ENCODE results near the gene SYNE2. TPM values are rescaled to one million over a fixed set of nuclear protein-coding genes. Genes with fewer than 3 reads are reported as not detected.

Gene SYNE2
- total and polyA plus RNA-seq, 2 donors from 2014 or later = 65.9 to 461 TPM

GRCh38 chr14:63924375-63924774 is 71.6 kb downstream of the SYNE2 start:
- Histone ChIP-seq H3K27ac (ENCODE audit: low read depth in 2 of 2, low read length in 2 of 2) (peak overlapping the region in 1 of 2 donors; percentile 1), H3K4me1 (ENCODE audit: control insufficient read depth in 2 of 3, insufficient read depth in 2 of 3, low read depth in 1 of 3, low read length in 3 of 3) (peaks cover 4 to 17% (median 7%) of the 10 kb centered on the region in 3 donors), H3K9me3 (ENCODE audit: control insufficient read depth in 2 of 3, insufficient read depth in 1 of 3, low read length in 3 of 3) (no peaks in the 10 kb centered on the region), H3K9ac (ENCODE audit: low read length in 3 of 3) (no peak overlapping the region), H3K36me3 (ENCODE audit: control insufficient read depth in 2 of 3, insufficient read depth in 3 of 3, low read length in 3 of 3) (no peaks in the 10 kb centered on the region), H3K4me3 (ENCODE audit: low read length in 3 of 3) (no peak overlapping the region), H3K27me3 (ENCODE audit: control insufficient read depth, insufficient read depth, low read length) (no peaks in the 10 kb centered on the region)
- intact Hi-C loops (cut with DNase I) = no loop called here
- FAIRE-seq (no peak), DNase-seq (no peak)
- TF ChIP-seq, protein P1, sequence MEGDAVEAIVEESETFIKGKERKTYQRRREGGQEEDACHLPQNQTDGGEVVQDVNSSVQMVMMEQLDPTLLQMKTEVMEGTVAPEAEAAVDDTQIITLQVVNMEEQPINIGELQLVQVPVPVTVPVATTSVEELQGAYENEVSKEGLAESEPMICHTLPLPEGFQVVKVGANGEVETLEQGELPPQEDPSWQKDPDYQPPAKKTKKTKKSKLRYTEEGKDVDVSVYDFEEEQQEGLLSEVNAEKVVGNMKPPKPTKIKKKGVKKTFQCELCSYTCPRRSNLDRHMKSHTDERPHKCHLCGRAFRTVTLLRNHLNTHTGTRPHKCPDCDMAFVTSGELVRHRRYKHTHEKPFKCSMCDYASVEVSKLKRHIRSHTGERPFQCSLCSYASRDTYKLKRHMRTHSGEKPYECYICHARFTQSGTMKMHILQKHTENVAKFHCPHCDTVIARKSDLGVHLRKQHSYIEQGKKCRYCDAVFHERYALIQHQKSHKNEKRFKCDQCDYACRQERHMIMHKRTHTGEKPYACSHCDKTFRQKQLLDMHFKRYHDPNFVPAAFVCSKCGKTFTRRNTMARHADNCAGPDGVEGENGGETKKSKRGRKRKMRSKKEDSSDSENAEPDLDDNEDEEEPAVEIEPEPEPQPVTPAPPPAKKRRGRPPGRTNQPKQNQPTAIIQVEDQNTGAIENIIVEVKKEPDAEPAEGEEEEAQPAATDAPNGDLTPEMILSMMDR (IDR thresholded peaks at IDR 0.05; ENCODE audit: borderline replicate concordance, extremely low read depth, insufficient read depth) = no peak

GRCh38 chr14:63926641-63927040 is 73.8 kb downstream of the SYNE2 start:
- TF ChIP-seq, protein P1 (IDR thresholded peaks at IDR 0.05; ENCODE audit: borderline replicate concordance, extremely low read depth, insufficient read depth) = no peak
- DNase-seq = no peak
- Histone ChIP-seq H3K36me3 (ENCODE audit: control insufficient read depth in 2 of 3, insufficient read depth in 3 of 3, low read length in 3 of 3) (no peaks in the 10 kb centered on the region), H3K4me3 (ENCODE audit: low read length in 3 of 3) (no peak overlapping the region), H3K9me3 (ENCODE audit: control insufficient read depth in 2 of 3, insufficient read depth in 1 of 3, low read length in 3 of 3) (no peaks in the 10 kb centered on the region), H3K27me3 (ENCODE audit: control insufficient read depth, insufficient read depth, low read length) (no peaks in the 10 kb centered on the region), H3K27ac (ENCODE audit: low read depth in 2 of 2, low read length in 2 of 2) (no peak overlapping the region), H3K9ac (ENCODE audit: low read length in 3 of 3) (no peak overlapping the region), H3K4me1 (ENCODE audit: control insufficient read depth in 2 of 3, insufficient read depth in 2 of 3, low read depth in 1 of 3, low read length in 3 of 3) (peaks cover 4 to 15% (median 6%) of the 10 kb centered on the region in 3 donors)
- no peak for FAIRE-seq
- intact Hi-C loops (cut with DNase I) = no loop called here

DNA sequence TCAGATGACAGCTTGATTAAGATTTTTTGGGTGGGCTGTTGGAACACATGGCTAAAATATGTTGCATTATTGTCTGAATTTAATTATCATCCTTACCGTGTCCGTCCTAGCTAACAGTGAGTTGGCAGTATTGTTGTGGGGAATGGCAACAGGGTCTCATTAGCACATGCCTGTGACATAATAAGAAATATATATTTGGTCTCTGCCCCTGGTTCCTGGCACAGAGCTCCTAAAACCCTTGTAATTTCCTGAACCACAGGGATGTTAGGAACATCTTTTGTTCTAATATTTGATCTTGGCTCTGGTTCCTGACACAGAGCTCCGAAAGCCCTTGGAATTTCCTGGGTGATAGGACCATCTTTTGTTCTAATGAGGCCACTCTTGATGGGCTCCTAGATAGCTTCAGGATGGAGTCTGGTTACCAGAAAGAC is 76.0 kb downstream of the SYNE2 start:
- Histone ChIP-seq H3K4me1 (ENCODE audit: control insufficient read depth in 2 of 3, insufficient read depth in 2 of 3, low read depth in 1 of 3, low read length in 3 of 3) (peaks cover 0 to 12% (median 2%) of the 10 kb centered on the region in 3 donors), H3K36me3 (ENCODE audit: control insufficient read depth in 2 of 3, insufficient read depth in 3 of 3, low read length in 3 of 3) (no peaks in the 10 kb centered on the region), H3K27ac (ENCODE audit: low read depth in 2 of 2, low read length in 2 of 2) (peak overlapping the region in 1 of 2 donors; percentile 77), H3K9ac (ENCODE audit: low read length in 3 of 3) (no peak overlapping the region), H3K4me3 (ENCODE audit: low read length in 3 of 3) (no peak overlapping the region), H3K27me3 (ENCODE audit: control insufficient read depth, insufficient read depth, low read length) (no peaks in the 10 kb centered on the region), H3K9me3 (ENCODE audit: control insufficient read depth in 2 of 3, insufficient read depth in 1 of 3, low read length in 3 of 3) (no peaks in the 10 kb centered on the region)
- TF ChIP-seq, protein P1 (IDR thresholded peaks at IDR 0.05; ENCODE audit: borderline replicate concordance, extremely low read depth, insufficient read depth) = no peak
- intact Hi-C loops (cut with DNase I) = no loop called here
- FAIRE-seq (no peak), DNase-seq (no peak)

DNA sequence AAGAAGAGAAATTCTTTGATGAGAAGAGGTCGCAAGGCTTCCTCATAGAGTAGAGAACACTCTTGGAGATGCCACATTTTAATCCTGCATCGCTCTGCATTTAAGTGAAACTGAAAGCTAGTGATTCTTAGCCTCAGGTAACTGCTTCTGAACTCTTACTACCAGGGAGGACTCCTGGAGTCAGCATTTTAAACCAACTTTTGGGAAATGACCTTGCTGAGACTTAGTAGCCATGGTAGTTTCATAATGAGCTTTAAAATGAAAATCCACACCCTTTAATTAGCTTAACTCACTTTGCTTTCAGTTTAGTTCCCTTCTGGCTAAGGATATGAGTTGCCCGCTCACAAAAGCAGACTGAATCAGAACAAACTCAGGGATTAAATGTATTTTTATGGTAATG is 80.3 kb downstream of the SYNE2 start:
- no peaks in the 10 kb centered on the region for H3K36me3 ChIP-seq (ENCODE audit: control insufficient read depth in 2 of 3, insufficient read depth in 3 of 3, low read length in 3 of 3)
- DNase-seq (no peak), FAIRE-seq (no peak)
- TF ChIP-seq, protein P1 (IDR thresholded peaks at IDR 0.05; ENCODE audit: borderline replicate concordance, extremely low read depth, insufficient read depth) = no peak
- peak overlapping the region in 2 of 3 donors; percentile 26 to 39 for H3K4me3 ChIP-seq (ENCODE audit: low read length in 3 of 3)
- peaks cover under 1 to 5% (median 2%) of the 10 kb centered on the region in 3 donors for H3K4me1 ChIP-seq (ENCODE audit: control insufficient read depth in 2 of 3, insufficient read depth in 2 of 3, low read depth in 1 of 3, low read length in 3 of 3)
- no peaks in the 10 kb centered on the region for H3K9me3 ChIP-seq (ENCODE audit: control insufficient read depth in 2 of 3, insufficient read depth in 1 of 3, low read length in 3 of 3)
- peak overlapping the region; percentile 26 to 56 for H3K27ac ChIP-seq (ENCODE audit: low read depth in 2 of 2, low read length in 2 of 2)
- H3K9ac ChIP-seq (ENCODE audit: low read length in 3 of 3) = peak overlapping the region in 2 of 3 donors; percentile 11 to 17
- H3K27me3 ChIP-seq (ENCODE audit: control insufficient read depth, insufficient read depth, low read length) = no peaks in the 10 kb centered on the region
- intact Hi-C loops (cut with DNase I) = no loop called here

Measured in kidney (tissue), 14 donors.